Activated T-cell treated with anti-CD3 and anti-CD28 coated beads, Interleukin-2, amount 50 U/mL, for 4 hours (primary cell): ENCODE results near the gene TP53AIP1. TPM values are rescaled to one million over a fixed set of nuclear protein-coding genes. Genes with fewer than 3 reads are reported as not detected.
"Not testable (repeated sequence)": the region's sequence is repeated elsewhere in the genome, so short reads cannot be mapped to it uniquely, and the experiment has no call there.

Experiments used
- ATAC-seq, 2 donors: fragments of 200-7000 bp; cut with Tn5 transposase; one replicate each; pipeline ENCODE4 v1.10.0; 2021
- DNase-seq: peaks from one replicate; pipeline ENCODE4 v3.0.0-alpha.2; 2020
- H3K27me3 Mint-ChIP-seq: one replicate; pipeline ENCODE4 v1.8.0; 2021; ENCODE audit warnings: low read depth, mixed read lengths
- H3K36me3 Mint-ChIP-seq: one replicate; pipeline ENCODE4 v1.8.0; 2022; ENCODE audit warnings: mixed read lengths; ENCODE audit not compliant: insufficient read depth
- H3K4me1 Mint-ChIP-seq: one replicate; pipeline ENCODE4 v1.8.0; 2021; ENCODE audit warnings: low read depth, mixed read lengths
- H3K4me3 Mint-ChIP-seq: one replicate; pipeline ENCODE4 v1.8.0; 2021; ENCODE audit warnings: mild to moderate bottlenecking, moderate library complexity, mixed read lengths
- H3K9me3 Mint-ChIP-seq: one replicate; pipeline ENCODE4 v1.8.0; 2021; ENCODE audit warnings: mixed read lengths
- total RNA-seq, 3 donors: library from RNA; stranded (reverse); gene quantifications; one replicate each; pipeline ENCODE4 v1.2.1, GENCODE V29; 2021

Gene TP53AIP1
- total RNA-seq, 3 donors from 2014 or later = not detected

GRCh38 chr11:128926000-128926399 is 16.7 kb downstream of the TP53AIP1 start:
- Mint-ChIP-seq H3K27me3 (peaks cover 7% of the 10 kb centered on the region), H3K36me3 (no peaks in the 10 kb centered on the region), H3K9me3 (no peaks in the 10 kb centered on the region), H3K4me1 (peaks cover 12% of the 10 kb centered on the region), H3K4me3 (no peak overlapping the region)
- no peak for DNase-seq
- ATAC-seq = no peak

DNA sequence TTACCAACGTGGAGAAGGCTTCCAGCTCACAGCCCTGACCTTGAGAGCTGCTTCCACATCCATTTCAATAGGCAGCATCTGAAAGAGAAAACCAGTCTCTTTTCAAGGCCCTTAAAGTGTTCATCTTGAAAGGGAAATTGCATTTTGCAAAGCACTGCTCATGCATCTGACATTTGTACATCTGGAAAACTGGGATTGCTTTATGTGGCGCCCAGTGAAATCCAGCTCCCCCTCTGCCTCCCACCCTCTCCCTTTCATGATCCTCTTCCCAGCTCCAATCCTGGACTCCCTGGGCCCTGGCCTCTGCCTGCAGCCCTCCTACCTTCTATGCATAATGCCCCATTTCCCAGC is 17.4 kb downstream of the TP53AIP1 start:
- no peak overlapping the region for H3K4me3 Mint-ChIP-seq
- H3K4me1 Mint-ChIP-seq = peaks cover 12% of the 10 kb centered on the region
- ATAC-seq (no peak), DNase-seq (no peak)
- H3K27me3 Mint-ChIP-seq = peaks cover 7% of the 10 kb centered on the region
- no peaks in the 10 kb centered on the region for H3K9me3 Mint-ChIP-seq
- H3K36me3 Mint-ChIP-seq = no peaks in the 10 kb centered on the region

GRCh38 chr11:128924510-128925249 is 18.0 kb downstream of the TP53AIP1 start:
- Mint-ChIP-seq H3K36me3 (no peaks in the 10 kb centered on the region), H3K4me3 (no peak overlapping the region), H3K27me3 (peaks cover 5% of the 10 kb centered on the region), H3K4me1 (peaks cover 12% of the 10 kb centered on the region), H3K9me3 (no peaks in the 10 kb centered on the region)
- DNase-seq (no peak), ATAC-seq (no peak)

GRCh38 chr11:128924104-128924503 is 18.6 kb downstream of the TP53AIP1 start:
- H3K9me3 Mint-ChIP-seq = no peaks in the 10 kb centered on the region
- H3K27me3 Mint-ChIP-seq = peaks cover 6% of the 10 kb centered on the region
- H3K4me3 Mint-ChIP-seq = no peak overlapping the region
- no peaks in the 10 kb centered on the region for H3K36me3 Mint-ChIP-seq
- peaks cover 9% of the 10 kb centered on the region for H3K4me1 Mint-ChIP-seq
- DNase-seq (no peak), ATAC-seq (no peak)

DNA sequence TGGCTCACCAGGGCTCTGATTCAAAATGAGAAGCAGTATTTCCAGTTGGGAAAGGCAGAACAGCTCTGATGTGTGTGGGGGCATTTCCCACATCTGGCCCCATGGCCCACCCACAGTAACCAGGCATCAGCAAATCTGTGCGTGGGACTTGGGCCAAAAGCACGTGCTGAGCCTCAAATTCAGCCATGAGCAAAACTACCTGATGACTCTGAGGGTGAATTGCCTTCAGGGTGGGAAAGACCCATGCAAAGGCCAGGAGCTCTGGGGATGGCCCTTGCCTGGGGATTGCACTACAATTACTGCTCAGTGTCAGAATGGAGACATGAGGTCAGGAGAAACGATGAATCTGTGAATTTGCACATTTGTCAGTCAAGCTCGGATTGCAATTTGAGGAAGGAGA is 20.9 kb downstream of the TP53AIP1 start:
- H3K9me3 Mint-ChIP-seq = no peaks in the 10 kb centered on the region
- H3K4me1 Mint-ChIP-seq = peaks cover 2% of the 10 kb centered on the region
- no peak for DNase-seq
- H3K27me3 Mint-ChIP-seq = peaks cover 5% of the 10 kb centered on the region
- H3K4me3 Mint-ChIP-seq = no peak overlapping the region
- no peak for ATAC-seq
- H3K36me3 Mint-ChIP-seq = no peaks in the 10 kb centered on the region

- DNase-seq = no peak
- Mint-ChIP-seq H3K27me3 (peaks cover 13% of the 10 kb centered on the region), H3K36me3 (peaks cover 2% of the 10 kb centered on the region), H3K4me1 (peaks cover 2% of the 10 kb centered on the region), H3K9me3 (no peaks in the 10 kb centered on the region), H3K4me3 (no peak overlapping the region)
- ATAC-seq = no peak
Measured at GRCh38 chr11:128920666-128921065, 22.0 kb downstream of the TP53AIP1 start.

GRCh38 chr11:128919635-128920034 is 23.0 kb downstream of the TP53AIP1 start:
- H3K9me3 Mint-ChIP-seq, ATAC-seq, H3K4me1 Mint-ChIP-seq, DNase-seq, H3K4me3 Mint-ChIP-seq, H3K36me3 Mint-ChIP-seq: not testable (repeated sequence)
- H3K27me3 Mint-ChIP-seq = peaks cover 18% of the 10 kb centered on the region

- Mint-ChIP-seq H3K4me3 (no peak overlapping the region), H3K4me1 (peaks cover 2% of the 10 kb centered on the region), H3K9me3 (no peaks in the 10 kb centered on the region), H3K27me3 (peaks cover 20% of the 10 kb centered on the region), H3K36me3 (peaks cover 3% of the 10 kb centered on the region)
- ATAC-seq (no peak), DNase-seq (no peak)
Measured at GRCh38 chr11:128919216-128919615, 23.5 kb downstream of the TP53AIP1 start.

DNA sequence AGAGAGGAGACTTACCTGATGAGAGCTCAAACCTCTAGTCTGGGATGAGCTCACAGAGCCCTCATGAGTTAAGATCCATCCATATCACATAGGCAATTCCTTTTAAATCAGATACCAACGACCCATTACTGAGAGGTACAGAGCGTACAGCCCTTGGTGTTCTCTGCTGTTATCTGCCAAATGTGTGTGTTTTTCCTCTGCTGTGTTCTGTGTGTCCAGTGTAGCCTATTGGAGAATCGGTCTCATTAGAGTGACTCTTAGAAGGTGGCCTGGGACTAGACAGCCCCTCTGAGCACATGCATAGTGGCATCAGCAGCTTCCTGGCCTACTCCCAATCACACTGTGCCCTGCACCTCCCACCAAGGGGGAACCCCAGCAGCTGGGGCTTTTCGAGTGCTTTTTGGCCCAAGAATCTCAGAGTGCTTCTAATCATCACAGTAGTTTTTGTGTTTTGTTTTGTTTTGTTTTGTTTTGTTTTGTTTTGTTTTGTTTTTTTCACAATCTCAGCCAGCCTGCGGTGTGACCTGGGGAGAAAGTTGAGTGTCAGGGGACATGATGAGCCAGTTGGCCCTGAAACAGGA is 25.4 kb downstream of the TP53AIP1 start:
- no peak for ATAC-seq
- Mint-ChIP-seq H3K9me3 (no peaks in the 10 kb centered on the region), H3K36me3 (peaks cover 3% of the 10 kb centered on the region), H3K4me1 (peaks cover 2% of the 10 kb centered on the region), H3K27me3 (peaks cover 29% of the 10 kb centered on the region), H3K4me3 (no peak overlapping the region)
- DNase-seq = no peak

- Mint-ChIP-seq H3K4me3 (no peak overlapping the region), H3K27me3 (peaks cover 32% of the 10 kb centered on the region), H3K36me3 (peaks cover 3% of the 10 kb centered on the region), H3K9me3 (no peaks in the 10 kb centered on the region), H3K4me1 (peaks cover 2% of the 10 kb centered on the region)
- no peak for DNase-seq
- no peak for ATAC-seq
Measured at GRCh38 chr11:128916681-128917080, 26.0 kb downstream of the TP53AIP1 start.

- Mint-ChIP-seq H3K27me3 (peaks cover 31% of the 10 kb centered on the region), H3K4me1 (peaks cover 2% of the 10 kb centered on the region), H3K36me3 (peaks cover 3% of the 10 kb centered on the region), H3K9me3 (no peaks in the 10 kb centered on the region), H3K4me3 (no peak overlapping the region)
- DNase-seq (no peak), ATAC-seq (no peak)
Measured at GRCh38 chr11:128916037-128916572, 26.6 kb downstream of the TP53AIP1 start.

- peaks cover 2% of the 10 kb centered on the region for H3K4me1 Mint-ChIP-seq
- H3K27me3 Mint-ChIP-seq = peaks cover 38% of the 10 kb centered on the region
- peaks cover 3% of the 10 kb centered on the region for H3K36me3 Mint-ChIP-seq
- no peaks in the 10 kb centered on the region for H3K9me3 Mint-ChIP-seq
- DNase-seq (no peak), ATAC-seq (no peak)
- H3K4me3 Mint-ChIP-seq = no peak overlapping the region
Measured at GRCh38 chr11:128915149-128915521, 27.5 kb downstream of the TP53AIP1 start.

DNA sequence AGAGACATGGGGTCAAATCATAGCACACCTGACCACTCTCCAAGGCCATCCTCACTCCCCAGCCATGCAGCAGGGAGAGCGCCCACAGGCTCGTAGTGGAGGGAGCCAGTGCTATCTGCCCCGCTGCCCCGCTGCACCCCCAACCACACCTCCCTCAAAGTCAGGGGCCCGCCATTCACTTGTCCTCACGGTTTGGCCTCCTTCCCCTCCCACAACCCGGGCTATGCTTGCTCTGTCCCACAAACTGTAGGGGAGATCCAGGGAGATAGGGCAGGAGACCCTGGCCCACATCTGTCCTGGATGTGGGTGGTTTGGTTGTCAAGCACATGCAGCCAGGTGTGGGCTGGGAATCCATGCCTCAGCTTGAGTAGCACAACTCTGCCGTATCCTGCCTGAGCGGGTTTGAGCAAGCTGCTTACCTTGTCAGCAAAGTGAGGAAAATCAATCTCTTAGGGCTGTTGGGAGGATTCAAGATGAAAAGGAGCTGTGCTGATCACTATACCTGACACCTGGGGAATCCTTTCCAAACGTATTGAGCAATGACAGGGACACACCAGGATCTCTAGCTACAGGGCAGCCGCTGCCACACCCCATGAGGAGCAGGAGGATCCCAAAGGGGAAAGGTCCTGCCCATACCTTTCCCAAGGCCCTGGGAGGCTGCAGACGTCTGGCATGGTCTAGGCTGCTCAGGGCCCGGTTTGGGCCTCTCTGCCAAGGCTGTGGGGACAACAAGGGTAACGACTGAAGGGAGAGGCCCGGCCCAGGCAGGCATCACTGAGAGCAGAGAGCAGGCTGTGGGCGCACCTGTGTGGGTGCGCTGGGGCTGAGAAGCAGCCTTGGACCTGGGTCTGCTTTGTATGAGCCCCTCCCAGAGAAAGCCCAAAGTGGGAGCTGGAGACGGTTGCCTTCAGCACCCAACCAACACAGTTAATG is 28.2 kb downstream of the TP53AIP1 start:
- peaks cover 3% of the 10 kb centered on the region for H3K36me3 Mint-ChIP-seq
- peaks cover 2% of the 10 kb centered on the region for H3K4me1 Mint-ChIP-seq
- H3K27me3 Mint-ChIP-seq = peaks cover 44% of the 10 kb centered on the region
- ATAC-seq (no peak), DNase-seq (no peak)
- H3K4me3 Mint-ChIP-seq = no peak overlapping the region
- H3K9me3 Mint-ChIP-seq = no peaks in the 10 kb centered on the region

GRCh38 chr11:128913806-128914205 is 28.9 kb downstream of the TP53AIP1 start:
- ATAC-seq (no peak), DNase-seq (no peak)
- H3K9me3 Mint-ChIP-seq = no peaks in the 10 kb centered on the region
- no peaks in the 10 kb centered on the region for H3K4me1 Mint-ChIP-seq
- H3K36me3 Mint-ChIP-seq = peaks cover 3% of the 10 kb centered on the region
- no peak overlapping the region for H3K4me3 Mint-ChIP-seq
- peaks cover 46% of the 10 kb centered on the region for H3K27me3 Mint-ChIP-seq
